Measurements from ENCODE around the gene BDKRB1.

Gene BDKRB1

GRCh38 chr14:96255501-96256366 lies at the start of gene BDKRB1:
BDKRB1 (plus strand) TSS chr14:96256210; CDS start chr14:96263683, 7,473 bp downstream.
- Histone ChIP-seq H3K9ac (ENCODE audit: low read length) (no peak within 1 kb of the TSS), H3K4me2 (ENCODE audit: low read depth, low read length, poor library complexity, severe bottlenecking) (no peak within 1 kb of the TSS), H3K79me2 (ENCODE audit: insufficient read depth, low read length) (no peaks in the 10 kb centered on the region), H2AFZ (ENCODE audit: low read depth, low read length, severe bottlenecking) (no peak within 1 kb of the TSS), H3K27me3 (ENCODE audit: low read length) (no peaks in the 10 kb centered on the region; the same call in 1 of the 2 replicates), H3K9me2 (replicated peaks; ENCODE audit: insufficient read depth, low read length) (no peaks in the 10 kb centered on the region), H3K36me3 (ENCODE audit: low read length) (no peaks in the 10 kb centered on the region), H3F3A (ENCODE audit: insufficient read depth) (no peaks in the 10 kb centered on the region), H3K9me3 (ENCODE audit: insufficient read depth, low read length) (no peaks in the 10 kb centered on the region), H3K4me3 (ENCODE audit: insufficient read depth, low read length, poor library complexity, severe bottlenecking) (no peak within 1 kb of the TSS), H4K20me1 (ENCODE audit: low read depth, low read length) (no peaks in the 10 kb centered on the region), H3K27ac (ENCODE audit: low read depth, low read length) (no peak within 1 kb of the TSS)
- TF ChIP-seq CTCF (IDR thresholded peaks at IDR 0.05; ENCODE audit: insufficient read depth, low read length, poor library complexity, severe bottlenecking) (no peak), EZH2phosphoT487 (conservative IDR thresholded peaks at IDR 0.05; ENCODE audit: low read length) (no peak)

- Histone ChIP-seq H3F3A (ENCODE audit: insufficient read depth) (no peaks in the 10 kb centered on the region), H2AFZ (ENCODE audit: low read depth, low read length, severe bottlenecking) (no peak overlapping the region), H3K9ac (ENCODE audit: low read length) (no peak overlapping the region), H3K36me3 (ENCODE audit: low read length) (no peaks in the 10 kb centered on the region), H3K27me3 (ENCODE audit: low read length) (no peaks in the 10 kb centered on the region), H3K4me2 (ENCODE audit: low read depth, low read length, poor library complexity, severe bottlenecking) (no peak overlapping the region), H3K9me3 (ENCODE audit: insufficient read depth, low read length) (no peaks in the 10 kb centered on the region), H3K9me2 (replicated peaks; ENCODE audit: insufficient read depth, low read length) (no peaks in the 10 kb centered on the region), H3K79me2 (ENCODE audit: insufficient read depth, low read length) (no peaks in the 10 kb centered on the region), H3K27ac (ENCODE audit: low read depth, low read length) (no peak overlapping the region), H3K4me3 (ENCODE audit: insufficient read depth, low read length, poor library complexity, severe bottlenecking) (no peak overlapping the region), H4K20me1 (ENCODE audit: low read depth, low read length) (no peaks in the 10 kb centered on the region)
- no peak for TF ChIP-seq CTCF (IDR thresholded peaks at IDR 0.05; ENCODE audit: insufficient read depth, low read length, poor library complexity, severe bottlenecking)
- no peak for TF ChIP-seq EZH2phosphoT487 (conservative IDR thresholded peaks at IDR 0.05; ENCODE audit: low read length)
These were observed 49.5 kb upstream of the BDKRB1 start for GRCh38 chr14:96206461-96206860.

GRCh38 chr14:96207686-96208085 lies 48.3 kb upstream of the BDKRB1 start:
- TF ChIP-seq EZH2phosphoT487 (conservative IDR thresholded peaks at IDR 0.05; ENCODE audit: low read length) (no peak), CTCF (IDR thresholded peaks at IDR 0.05; ENCODE audit: insufficient read depth, low read length, poor library complexity, severe bottlenecking) (no peak)
- no peaks in the 10 kb centered on the region for H4K20me1 ChIP-seq (ENCODE audit: low read depth, low read length)
- H3K9me2 ChIP-seq (replicated peaks; ENCODE audit: insufficient read depth, low read length), result no peaks in the 10 kb centered on the region
- H3K4me2 ChIP-seq (ENCODE audit: low read depth, low read length, poor library complexity, severe bottlenecking), result no peak overlapping the region
- H3K27ac ChIP-seq (ENCODE audit: low read depth, low read length), result no peak overlapping the region
- no peaks in the 10 kb centered on the region for H3K79me2 ChIP-seq (ENCODE audit: insufficient read depth, low read length)
- no peaks in the 10 kb centered on the region for H3K27me3 ChIP-seq (ENCODE audit: low read length)
- no peaks in the 10 kb centered on the region for H3K9me3 ChIP-seq (ENCODE audit: insufficient read depth, low read length)
- H3K36me3 ChIP-seq (ENCODE audit: low read length), result no peaks in the 10 kb centered on the region
- no peak overlapping the region for H3K4me3 ChIP-seq (ENCODE audit: insufficient read depth, low read length, poor library complexity, severe bottlenecking)
- no peak overlapping the region for H2AFZ ChIP-seq (ENCODE audit: low read depth, low read length, severe bottlenecking)
- H3K9ac ChIP-seq (ENCODE audit: low read length), result no peak overlapping the region
- H3F3A ChIP-seq (ENCODE audit: insufficient read depth), result no peaks in the 10 kb centered on the region
